ENCODE measurements around the gene LYRM1.

GRCh38 chr16:20910781-20911321 lies 10.3 kb downstream of the LYRM1 start:
- no peak for TF ChIP-seq POLR2A (IDR thresholded peaks at IDR 0.05)
- TF ChIP-seq CTCF (IDR thresholded peaks at IDR 0.05), result no peak

All from tibial nerve (tissue), 3 donors.